GM12891 (cell line): ENCODE measurements around the gene DPM3.

Experiments used
- DNase-seq: peaks from one replicate; pipeline ENCODE4 v3.0.0; 2011; ENCODE audit warnings: low spot score; ENCODE audit not compliant: insufficient read length
- FAIRE-seq: peaks from 2 replicates; lab custom pipeline; 2011; peaks lifted over from hg19 to GRCh38; lab: Jason Lieb, UNC
- PAX5 ChIP-seq: IDR thresholded peaks from 2 replicates; pipeline ENCODE4 v1.6.1; 2011; ENCODE audit warnings: low read length, moderate library complexity, mild to moderate bottlenecking; ENCODE audit not compliant: insufficient read depth, severe bottlenecking
- POLR2A ChIP-seq: IDR thresholded peaks from 2 replicates; pipeline ENCODE4 v1.6.1; 2011; ENCODE audit warnings: low read depth, low read length, control low read depth
- POLR2AphosphoS5 ChIP-seq: IDR thresholded peaks from 2 replicates; pipeline ENCODE4 v1.6.1; 2011; ENCODE audit warnings: low read depth, low read length, control low read depth
- POU2F2 ChIP-seq: IDR thresholded peaks from 2 replicates; pipeline ENCODE4 v1.6.1; 2011; ENCODE audit warnings: low read depth, mild to moderate bottlenecking, control low read depth, low read length, moderate library complexity
- SPI1 ChIP-seq: IDR thresholded peaks from 2 replicates; pipeline ENCODE4 v1.6.1; 2011; ENCODE audit warnings: low read depth, low read length, control low read depth
- TAF1 ChIP-seq: IDR thresholded peaks from 2 replicates; pipeline ENCODE4 v1.6.1; 2011; ENCODE audit warnings: low read depth, low read length, control low read depth

DPM3 gene

GRCh38 chr1:155145491-155145890, 5.2 kb upstream of the DPM3 start:
- FAIRE-seq = no peak
- no peak for DNase-seq
- TF ChIP-seq SPI1 (no peak), PAX5 (no peak), POLR2AphosphoS5 (no peak), TAF1 (no peak), POLR2A (no peak), POU2F2 (no peak)

DNA sequence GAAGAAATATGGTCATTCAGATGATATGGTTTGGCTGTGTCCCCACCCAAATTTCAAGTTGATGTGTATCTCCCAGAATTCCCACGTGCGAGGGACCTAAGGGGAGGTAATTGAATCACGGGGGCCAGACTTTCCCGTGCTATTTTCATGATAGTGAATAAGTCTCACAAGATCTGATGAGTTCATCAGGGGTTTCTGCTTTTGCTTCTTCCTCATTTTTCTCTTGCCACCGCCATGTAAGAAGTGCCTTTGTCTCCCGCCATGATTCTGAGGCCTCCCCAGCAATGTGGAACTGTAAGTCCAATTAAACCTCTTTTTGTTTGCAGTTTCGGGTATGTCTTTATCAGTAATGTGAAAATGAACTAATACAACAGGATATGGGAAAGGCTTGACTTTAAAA, 1.4 kb upstream of the DPM3 start:
- FAIRE-seq (no peak), DNase-seq (no peak)
- TF ChIP-seq POU2F2 (no peak), POLR2A (no peak), POLR2AphosphoS5 (no peak), SPI1 (no peak), PAX5 (no peak), TAF1 (no peak)

DNA sequence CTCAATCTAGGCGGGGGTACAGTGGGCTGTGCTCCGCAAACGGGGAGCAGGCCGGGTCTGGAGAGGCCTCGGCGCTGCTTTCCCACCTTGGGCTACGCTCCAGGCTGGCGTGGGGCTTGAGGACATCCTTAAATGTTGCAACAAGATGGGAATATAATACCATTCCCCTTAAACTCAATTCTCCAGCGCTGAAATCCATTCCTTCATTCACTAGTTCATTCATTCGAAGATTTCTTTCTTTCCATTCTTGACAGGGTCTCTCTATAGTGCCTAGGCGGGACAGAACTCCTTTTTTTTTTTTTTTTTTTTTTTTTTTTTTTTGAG, 261 bp upstream of the DPM3 start:
- TF ChIP-seq POLR2AphosphoS5 (no peak), POU2F2 (no peak), PAX5 (no peak), POLR2A (no peak), SPI1 (no peak), TAF1 (no peak)
- no peak for DNase-seq
- no peak for FAIRE-seq

DNA sequence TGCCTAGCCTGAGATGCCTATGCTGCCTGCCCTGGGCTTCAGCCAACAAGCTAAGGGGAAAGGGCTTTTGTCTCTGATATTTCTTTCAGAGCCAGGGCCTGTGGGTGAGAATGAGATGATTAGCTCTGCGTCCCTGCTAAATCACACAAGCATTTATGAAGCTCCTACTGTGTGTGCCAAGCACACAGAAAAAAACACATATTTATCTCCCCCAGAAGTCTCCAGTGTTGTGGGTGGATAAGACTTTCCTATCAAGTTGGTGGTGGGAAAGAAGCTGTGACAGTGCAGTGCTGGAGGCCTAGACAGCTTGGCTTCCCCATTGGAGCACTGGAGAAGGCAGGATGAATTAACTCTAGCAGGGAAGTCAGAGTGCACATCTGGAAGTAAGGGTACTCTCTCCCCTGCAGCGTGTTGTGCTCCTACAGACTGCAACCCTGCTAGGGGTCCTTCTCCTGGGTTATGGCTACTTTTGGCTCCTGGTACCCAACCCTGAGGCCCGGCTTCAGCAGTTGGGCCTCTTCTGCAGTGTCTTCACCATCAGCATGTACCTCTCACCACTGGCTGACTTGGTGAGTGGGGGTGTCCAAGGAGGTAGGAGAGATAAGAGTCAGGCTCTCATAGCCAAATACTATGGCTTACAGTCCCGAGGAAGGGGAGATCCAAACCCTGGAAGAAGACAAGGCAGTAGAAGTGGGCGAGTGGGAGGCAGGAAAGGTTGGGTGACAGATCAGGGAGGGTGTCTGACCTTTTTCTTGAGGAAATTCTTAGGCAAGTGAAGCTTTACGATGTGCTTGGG, 3.0 kb downstream of the DPM3 start:
- TF ChIP-seq PAX5 (no peak), SPI1 (no peak), TAF1 (no peak), POLR2A (no peak), POU2F2 (no peak), POLR2AphosphoS5 (no peak)
- DNase-seq (no peak), FAIRE-seq (no peak)

GRCh38 chr1:155136748-155137147, 3.6 kb downstream of the DPM3 start:
- DNase-seq (no peak), FAIRE-seq (no peak)
- TF ChIP-seq POU2F2 = no peak
- no peak for TF ChIP-seq SPI1
- TF ChIP-seq POLR2AphosphoS5 = no peak
- no peak for TF ChIP-seq TAF1
- TF ChIP-seq PAX5 = no peak
- TF ChIP-seq POLR2A = no peak; the same call in 1 of the 2 replicates

- TF ChIP-seq SPI1 (no peak), POLR2A (peak; percentile 85), PAX5 (no peak), POLR2AphosphoS5 (peak; percentile 78), TAF1 (peak; percentile 56), POU2F2 (no peak)
- DNase-seq = peak; percentile 95
- FAIRE-seq = peak; percentile 94
These were observed 4.8 kb downstream of the DPM3 start, which contains the start of gene SLC50A1 for GRCh38 chr1:155135415-155136028. Gene SLC50A1 (plus strand): TSS chr1:155135852. CDS start chr1:155135912, 60 bp downstream.

GRCh38 chr1:155134880-155135414, 5.4 kb downstream of the DPM3 start:
- TF ChIP-seq SPI1 (peak; percentile 51), POU2F2 (no peak)
- FAIRE-seq = no peak
- no peak for DNase-seq

DNA sequence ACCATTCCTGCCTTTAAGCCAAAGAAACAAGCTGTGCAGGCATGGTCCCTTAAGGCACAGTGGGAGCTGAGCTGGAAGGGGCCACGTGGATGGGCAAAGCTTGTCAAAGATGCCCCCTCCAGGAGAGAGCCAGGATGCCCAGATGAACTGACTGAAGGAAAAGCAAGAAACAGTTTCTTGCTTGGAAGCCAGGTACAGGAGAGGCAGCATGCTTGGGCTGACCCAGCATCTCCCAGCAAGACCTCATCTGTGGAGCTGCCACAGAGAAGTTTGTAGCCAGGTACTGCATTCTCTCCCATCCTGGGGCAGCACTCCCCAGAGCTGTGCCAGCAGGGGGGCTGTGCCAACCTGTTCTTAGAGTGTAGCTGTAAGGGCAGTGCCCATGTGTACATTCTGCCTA, 6.0 kb downstream of the DPM3 start:
- DNase-seq = no peak
- no peak for FAIRE-seq
- TF ChIP-seq PAX5 = no peak
- no peak for TF ChIP-seq POLR2A
- TF ChIP-seq POU2F2 = no peak
- no peak for TF ChIP-seq SPI1
- TF ChIP-seq TAF1 = no peak
- no peak for TF ChIP-seq POLR2AphosphoS5

DNA sequence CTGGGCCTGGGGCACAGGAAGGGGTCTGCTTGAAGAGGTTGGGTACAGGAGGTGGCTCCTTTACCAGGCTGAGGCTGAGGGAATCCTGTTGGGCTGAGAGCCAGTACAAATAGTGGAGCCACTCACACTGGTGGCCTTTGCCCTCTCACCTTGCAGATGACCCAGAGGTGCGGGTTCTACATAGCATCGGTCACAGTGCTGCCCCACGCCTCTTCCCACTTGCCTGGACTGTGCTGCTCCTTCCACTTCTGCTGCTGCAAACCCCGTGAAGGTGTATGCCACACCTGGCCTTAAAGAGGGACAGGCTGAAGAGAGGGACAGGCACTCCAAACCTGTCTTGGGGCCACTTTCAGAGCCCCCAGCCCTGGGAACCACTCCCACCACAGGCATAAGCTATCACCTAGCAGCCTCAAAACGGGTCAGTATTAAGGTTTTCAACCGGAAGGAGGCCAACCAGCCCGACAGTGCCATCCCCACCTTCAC, 6.5 kb downstream of the DPM3 start:
- TF ChIP-seq TAF1 (no peak), POU2F2 (no peak), PAX5 (no peak), POLR2AphosphoS5 (no peak), SPI1 (no peak), POLR2A (no peak)
- DNase-seq (no peak), FAIRE-seq (no peak)

DNA sequence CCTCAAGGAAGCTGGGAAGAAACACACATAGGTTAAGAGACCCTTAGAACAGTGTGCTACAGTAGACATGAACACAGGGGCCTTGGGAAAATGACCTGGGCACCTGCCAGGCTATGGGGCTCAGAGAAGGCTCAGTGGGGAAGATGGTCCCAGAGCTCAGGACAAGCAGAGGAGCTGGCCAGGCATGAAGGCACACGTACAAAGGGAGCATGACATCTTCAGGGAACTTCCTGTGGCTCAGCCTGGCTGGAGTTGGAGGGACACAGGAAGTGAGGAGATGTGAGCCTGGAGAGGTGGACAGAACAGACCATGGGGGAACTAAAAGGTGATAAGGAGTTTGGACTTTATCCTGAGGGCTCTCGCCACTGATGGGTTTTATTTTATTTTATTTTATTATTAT, 8.5 kb downstream of the DPM3 start:
- TF ChIP-seq POLR2A = no peak
- TF ChIP-seq TAF1 = no peak
- no peak for TF ChIP-seq POU2F2
- TF ChIP-seq POLR2AphosphoS5 = no peak
- no peak for TF ChIP-seq SPI1
- TF ChIP-seq PAX5 = no peak
- no peak for DNase-seq
- FAIRE-seq = no peak
